GM12892 (cell line): Measurements from ENCODE around the gene TAF9B.
"Not testable (repeated sequence)": the region's sequence is repeated elsewhere in the genome, so short reads cannot be mapped to it uniquely, and the experiment has no call there.

Experiments used
- POLR2A ChIP-seq: IDR thresholded peaks from 2 replicates; pipeline ENCODE4 v1.6.1; 2011; ENCODE audit warnings: low read depth, low read length, control low read depth
- TAF1 ChIP-seq: IDR thresholded peaks from 2 replicates; pipeline ENCODE4 v1.6.1; 2011; ENCODE audit warnings: low read depth, mild to moderate bottlenecking, control low read depth, low read length, borderline replicate concordance

DNA sequence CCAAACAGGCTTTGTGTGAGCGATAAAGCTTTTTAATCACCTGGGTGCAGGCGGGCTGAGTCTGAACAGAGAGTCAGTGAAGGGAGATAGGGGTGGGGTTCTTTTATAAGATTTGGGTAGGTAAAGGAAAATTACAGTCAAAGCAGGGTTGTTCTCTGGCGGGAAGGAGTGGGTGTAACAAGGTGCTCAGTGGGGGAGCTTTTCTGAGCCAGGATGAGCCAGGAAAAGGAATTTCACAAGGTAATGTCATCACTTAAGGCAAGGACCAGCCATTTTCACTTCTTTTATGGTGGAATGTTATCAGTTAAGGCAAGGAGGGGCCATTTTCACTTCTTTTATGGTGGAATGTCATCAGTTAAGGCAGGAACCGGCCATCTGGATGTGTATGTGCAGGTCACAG is 21.3 kb upstream of the TAF9B start:
- TF ChIP-seq POLR2A, TAF1: not testable (repeated sequence)
